ENCODE data around the gene ARL15.

GRCh38 chr5:53950621-53951020 lies 359.8 kb downstream of the ARL15 start:
- TF ChIP-seq CTCF (IDR thresholded peaks at IDR 0.05; ENCODE audit: insufficient read depth, low read length) (no peak), SPI1 (IDR thresholded peaks at IDR 0.05; ENCODE audit: borderline replicate concordance, low read depth) (no peak), REST (IDR thresholded peaks at IDR 0.05; ENCODE audit: insufficient replicate concordance, low read depth) (no peak)
